Rectal smooth muscle tissue (tissue), 1 donor: ENCODE measurements around the gene PDE4A.

Experiments used
- H3K27ac ChIP-seq: one replicate; pipeline ENCODE4 v1.7.0; 2013; ENCODE audit warnings: low read depth, low read length, inconsistent platforms
- H3K27me3 ChIP-seq: one replicate; pipeline ENCODE4 v1.7.0; 2013; ENCODE audit warnings: low read length; ENCODE audit not compliant: control insufficient read depth, insufficient read depth
- H3K36me3 ChIP-seq: one replicate; pipeline ENCODE4 v1.7.0; 2013; ENCODE audit warnings: low read length; ENCODE audit not compliant: control insufficient read depth, insufficient read depth
- H3K4me1 ChIP-seq: one replicate; pipeline ENCODE4 v1.7.0; 2013; ENCODE audit warnings: low read length; ENCODE audit not compliant: control insufficient read depth, insufficient read depth
- H3K4me3 ChIP-seq: one replicate; pipeline ENCODE4 v1.7.0; 2013; ENCODE audit warnings: low read length
- H3K9ac ChIP-seq: one replicate; pipeline ENCODE4 v1.7.0; 2013; ENCODE audit warnings: low read length

The PDE4A gene

DNA sequence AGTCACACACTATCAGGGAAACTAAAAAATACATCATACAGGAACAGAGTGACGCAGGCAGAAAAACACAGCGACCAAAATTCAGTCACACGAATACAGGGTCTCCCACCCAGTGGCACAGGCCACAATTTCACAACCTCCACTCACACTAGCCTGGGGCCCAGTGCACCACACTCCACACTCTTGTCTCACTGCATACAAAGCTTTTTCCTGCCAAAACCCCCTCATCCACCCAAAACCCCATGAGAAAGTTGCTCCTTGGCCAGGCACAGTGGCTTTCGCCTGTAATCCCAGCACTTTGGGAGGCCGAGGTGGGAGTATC, 95.7 kb downstream of the PDE4A start:
- no peaks in the 10 kb centered on the region for H3K36me3 ChIP-seq
- H3K27ac ChIP-seq: no peak overlapping the region
- peaks cover 31% of the 10 kb centered on the region for H3K27me3 ChIP-seq
- H3K4me1 ChIP-seq: no peaks in the 10 kb centered on the region
- no peak overlapping the region for H3K4me3 ChIP-seq
- no peak overlapping the region for H3K9ac ChIP-seq

DNA sequence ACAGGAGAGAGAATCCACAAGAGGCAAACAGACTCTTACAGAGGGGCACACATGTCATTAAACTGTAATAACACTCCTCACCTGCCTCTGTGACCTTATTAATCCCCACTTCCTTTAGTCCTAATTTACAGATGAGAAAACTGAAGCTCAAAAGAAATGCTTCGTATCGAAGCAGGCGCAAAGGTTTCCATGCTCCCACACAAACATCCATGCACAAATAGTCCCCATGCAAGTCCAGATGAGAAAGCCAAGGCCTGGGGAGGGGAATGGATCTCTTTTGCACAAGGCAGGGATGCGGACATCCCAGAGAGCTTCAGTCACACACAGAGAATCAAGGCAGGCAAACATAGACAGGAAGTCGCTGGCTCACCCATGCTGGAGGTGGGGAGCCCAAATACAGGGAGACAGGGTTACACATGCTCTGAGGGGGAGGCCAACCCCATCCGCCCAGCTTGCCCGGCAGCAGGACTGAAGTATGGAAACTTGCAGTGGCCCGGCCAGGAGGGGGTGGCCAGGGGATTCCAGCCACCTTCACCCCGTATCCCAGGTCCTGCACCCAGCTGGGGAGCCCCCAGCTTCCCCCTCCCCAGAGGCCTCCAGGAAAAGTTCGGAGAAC, 96.4 kb downstream of the PDE4A start:
- no peaks in the 10 kb centered on the region for H3K4me1 ChIP-seq

DNA sequence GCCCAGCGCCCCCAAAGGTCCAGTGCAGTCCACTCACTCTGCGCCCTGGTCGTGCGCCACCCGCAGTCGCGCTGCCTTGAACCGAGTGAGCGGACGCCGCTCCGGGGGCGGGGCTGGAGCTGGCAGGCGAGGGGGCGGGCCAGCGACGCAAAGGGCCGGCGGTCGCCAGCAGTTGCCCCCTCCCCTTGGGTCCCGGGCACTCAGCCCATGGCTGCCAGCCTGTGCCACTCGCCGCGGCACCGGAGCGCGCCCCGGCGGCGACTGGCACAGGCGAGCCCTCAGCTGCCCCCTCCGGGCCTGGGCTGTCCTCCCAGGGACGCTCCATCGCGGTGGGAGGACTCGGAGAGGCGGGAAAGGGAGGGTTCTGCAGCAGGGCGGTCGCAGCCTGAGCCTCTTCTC, 97.0 kb downstream of the PDE4A start, which contains the start of gene S1PR5:
S1PR5 (minus strand) TSS at position 87 of the 399 bp plus-strand sequence. CDS start 2,436 bp downstream, outside the sequence.
- Histone ChIP-seq H3K27ac (no peak within 1 kb of the TSS), H3K4me3 (peak within 1 kb of the TSS; percentile 3), H3K27me3 (peaks cover 31% of the 10 kb centered on the region), H3K4me1 (no peaks in the 10 kb centered on the region), H3K36me3 (no peaks in the 10 kb centered on the region), H3K9ac (no peak within 1 kb of the TSS)

More for the DNA sequence above, 96.4 kb downstream of the PDE4A start:
- H3K27ac ChIP-seq: no peak overlapping the region
- no peak overlapping the region for H3K4me3 ChIP-seq
- H3K27me3 ChIP-seq: peaks cover 31% of the 10 kb centered on the region
- no peaks in the 10 kb centered on the region for H3K36me3 ChIP-seq
- no peak overlapping the region for H3K9ac ChIP-seq

DNA sequence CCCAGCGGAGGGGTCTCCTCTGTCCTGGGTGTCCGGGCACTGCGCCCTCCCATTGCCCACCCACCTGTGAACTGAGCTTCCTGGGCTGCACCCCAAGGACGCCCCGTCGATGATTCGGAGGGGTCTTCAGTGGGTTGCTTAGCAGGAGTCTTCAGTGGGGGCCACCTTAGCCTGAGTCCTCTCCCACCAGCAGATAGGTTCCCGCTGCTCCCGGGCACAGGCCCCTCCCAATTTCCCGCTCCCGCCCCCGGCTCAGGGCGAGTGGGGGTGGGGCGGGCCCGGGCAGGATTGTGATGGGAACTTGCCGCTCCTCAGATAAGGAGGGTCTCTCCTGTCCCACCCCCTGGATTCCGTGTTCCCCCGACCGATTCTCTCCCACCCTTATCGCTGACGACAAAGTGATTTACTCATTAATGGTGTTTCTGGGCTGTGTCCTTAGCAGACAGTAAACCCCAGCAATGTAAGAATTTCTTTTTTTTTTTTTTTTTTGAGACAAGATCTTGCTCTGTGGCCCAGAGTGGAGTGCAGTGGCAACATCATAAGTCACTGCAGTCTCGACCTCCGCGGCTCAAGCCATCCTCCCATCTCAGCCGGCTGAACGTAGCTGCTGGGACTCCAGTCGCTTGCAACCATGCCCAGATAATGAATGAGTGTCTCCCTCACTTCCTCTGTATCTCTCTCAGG, 97.6 kb downstream of the PDE4A start:
- Histone ChIP-seq H3K4me1 (no peaks in the 10 kb centered on the region), H3K27ac (no peak overlapping the region), H3K36me3 (no peaks in the 10 kb centered on the region), H3K9ac (no peak overlapping the region), H3K4me3 (peak overlapping the region; percentile 3), H3K27me3 (peaks cover 29% of the 10 kb centered on the region)

DNA sequence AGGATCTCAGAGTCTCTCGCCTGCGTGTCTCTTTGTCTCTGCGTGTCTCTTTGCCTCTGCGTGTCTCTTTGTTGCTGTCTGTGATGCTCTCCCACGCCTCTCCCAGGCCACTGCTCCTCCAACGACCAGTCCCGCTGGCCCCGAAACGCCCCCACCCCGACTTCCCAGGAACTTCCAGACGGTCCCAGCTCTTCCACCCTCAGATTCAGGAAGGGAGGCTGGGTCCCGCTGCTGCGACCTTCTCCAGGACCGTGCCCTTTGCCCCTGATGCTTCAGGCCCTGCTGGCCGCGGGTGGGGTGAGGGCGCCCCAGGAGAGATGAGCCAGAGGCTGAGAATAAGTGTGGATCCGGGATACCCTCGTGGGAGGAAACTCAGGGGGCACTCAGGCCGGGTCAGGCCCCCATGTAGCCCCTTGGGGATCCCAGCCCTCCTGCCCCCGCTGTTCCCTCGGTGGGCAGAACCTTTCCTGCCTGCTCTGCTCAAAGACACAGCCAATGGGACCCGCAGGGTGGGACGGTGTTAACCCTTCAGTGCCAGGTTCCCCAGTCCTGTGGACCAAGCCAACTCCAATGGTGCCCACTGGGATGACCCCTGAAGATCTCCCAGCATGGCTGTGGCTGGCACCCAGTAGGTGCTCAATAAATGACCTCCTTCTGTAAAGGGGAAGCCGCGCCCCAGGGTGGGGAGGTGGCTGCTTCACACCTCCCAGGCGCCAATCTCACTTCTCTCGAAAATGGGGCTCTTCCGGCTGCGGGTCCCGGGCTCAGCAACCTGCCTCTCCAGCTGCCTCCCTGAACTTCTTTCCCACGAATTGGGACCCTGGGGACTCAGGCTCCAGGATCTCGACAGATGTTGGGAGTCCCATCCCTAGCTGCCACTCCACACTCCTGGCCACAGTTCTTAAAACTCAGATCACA, 98.4 kb downstream of the PDE4A start:
- Histone ChIP-seq H3K27me3 (peaks cover 21% of the 10 kb centered on the region), H3K4me3 (no peak overlapping the region), H3K36me3 (no peaks in the 10 kb centered on the region), H3K9ac (no peak overlapping the region), H3K27ac (no peak overlapping the region), H3K4me1 (no peaks in the 10 kb centered on the region)
